Measurements from ENCODE around the gene TGFB1.
"Not testable (repeated sequence)": the region's sequence is repeated elsewhere in the genome, so short reads cannot be mapped to it uniquely, and the experiment has no call there.

The TGFB1 gene

DNA sequence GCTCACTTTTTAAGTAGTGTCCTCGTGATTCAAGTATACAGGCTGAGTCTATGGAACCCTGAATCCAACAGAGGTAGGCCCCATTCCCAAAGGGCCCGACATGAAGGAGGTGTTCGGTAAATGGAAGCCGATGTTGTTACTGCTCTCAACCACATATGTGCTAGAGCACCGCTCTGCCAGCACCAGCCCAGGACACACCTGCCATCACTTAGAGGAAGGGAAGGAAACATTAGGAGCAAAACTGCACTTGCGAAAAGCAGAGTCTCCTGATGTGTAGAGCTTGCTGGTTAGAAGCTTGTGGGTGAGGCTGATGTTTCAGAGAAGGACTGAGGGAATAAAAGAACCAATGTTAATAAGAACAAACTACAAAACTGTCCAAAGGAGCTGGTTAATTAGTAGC is 53.2 kb downstream of the TGFB1 start:
- DNase-seq (ENCODE audit: low read depth): no peak

DNA sequence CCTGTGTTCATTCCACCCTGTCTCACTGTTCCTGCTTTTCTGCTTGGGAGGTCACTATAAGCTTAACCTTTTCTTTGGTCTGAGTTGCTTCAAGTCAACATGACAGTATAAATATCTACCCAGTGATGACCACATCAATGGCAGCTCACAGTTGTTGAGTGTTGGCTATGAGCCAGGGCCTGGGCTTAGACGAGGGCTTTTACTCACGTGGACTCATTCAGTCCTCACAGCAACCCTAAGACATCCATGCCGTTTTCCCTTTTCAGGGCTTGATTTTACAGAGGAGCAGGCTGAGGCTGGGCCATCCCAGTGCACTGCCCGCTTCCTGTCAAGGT is 54.0 kb downstream of the TGFB1 start:
- no peak for DNase-seq (ENCODE audit: low read depth)

DNA sequence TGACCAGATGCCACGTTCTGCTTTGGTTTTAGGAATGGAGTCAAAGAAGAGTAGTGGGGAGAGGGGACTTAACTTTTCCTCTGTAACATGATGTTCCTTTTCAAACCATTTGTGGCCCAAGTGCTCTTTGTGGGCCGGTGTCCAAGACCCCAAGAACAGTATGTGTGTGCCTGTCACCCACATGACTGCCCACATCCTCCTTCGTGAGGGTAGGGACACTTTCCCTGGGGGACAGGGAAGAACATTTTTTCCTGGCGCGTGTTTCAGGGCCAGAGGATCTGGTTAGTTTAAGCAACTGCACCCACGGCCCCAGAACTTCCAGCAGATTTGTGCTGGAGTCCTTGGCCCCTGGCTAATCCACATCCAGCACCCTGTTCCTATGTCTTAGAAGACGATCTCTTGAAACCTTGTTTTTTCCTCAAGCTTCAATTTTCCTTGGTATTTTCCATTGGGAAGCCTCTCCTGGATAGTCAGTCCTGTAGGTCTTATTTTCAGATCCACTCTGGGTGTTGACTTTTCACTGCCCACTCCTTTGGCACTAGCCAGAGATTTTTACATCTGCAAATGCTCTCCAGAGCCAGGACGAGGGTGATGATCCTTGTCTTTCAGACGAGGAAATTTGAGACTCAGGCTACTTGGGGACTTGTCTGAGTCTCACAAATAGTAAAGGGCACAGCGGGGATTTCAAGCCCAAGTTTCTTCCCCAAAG is 54.5 kb downstream of the TGFB1 start:
- DNase-seq (ENCODE audit: low read depth): no peak

DNA sequence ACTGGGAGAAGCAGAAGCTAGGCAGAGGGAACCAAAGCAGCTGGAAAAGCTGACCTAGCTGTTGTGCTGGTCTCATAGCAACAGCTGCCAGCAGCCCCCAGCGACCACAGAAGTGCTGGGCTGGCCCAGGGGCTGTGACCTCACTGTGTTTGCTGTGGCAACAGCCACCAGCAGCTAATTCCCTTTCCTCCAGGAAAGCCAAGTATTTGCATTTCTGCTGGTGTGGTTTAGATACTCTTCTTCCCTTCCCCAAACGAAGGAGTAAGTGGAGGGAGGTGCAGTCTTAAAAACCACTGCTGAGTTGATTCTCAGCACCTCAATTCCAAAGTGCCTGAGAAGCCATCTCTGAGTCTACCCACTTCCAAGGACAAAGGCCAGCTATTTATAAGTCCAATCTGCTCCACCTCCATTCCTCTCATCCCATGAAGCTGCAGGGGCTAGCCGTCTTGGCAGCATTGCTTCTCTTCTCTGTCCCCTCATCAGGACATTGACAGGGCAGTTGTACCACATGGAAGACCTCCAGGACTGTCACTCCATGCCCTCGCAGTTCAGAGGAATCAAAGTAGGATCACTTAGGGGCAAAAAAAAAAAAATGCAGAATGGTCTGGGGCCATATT is 55.3 kb downstream of the TGFB1 start:
- DNase-seq (ENCODE audit: low read depth): no peak

DNA sequence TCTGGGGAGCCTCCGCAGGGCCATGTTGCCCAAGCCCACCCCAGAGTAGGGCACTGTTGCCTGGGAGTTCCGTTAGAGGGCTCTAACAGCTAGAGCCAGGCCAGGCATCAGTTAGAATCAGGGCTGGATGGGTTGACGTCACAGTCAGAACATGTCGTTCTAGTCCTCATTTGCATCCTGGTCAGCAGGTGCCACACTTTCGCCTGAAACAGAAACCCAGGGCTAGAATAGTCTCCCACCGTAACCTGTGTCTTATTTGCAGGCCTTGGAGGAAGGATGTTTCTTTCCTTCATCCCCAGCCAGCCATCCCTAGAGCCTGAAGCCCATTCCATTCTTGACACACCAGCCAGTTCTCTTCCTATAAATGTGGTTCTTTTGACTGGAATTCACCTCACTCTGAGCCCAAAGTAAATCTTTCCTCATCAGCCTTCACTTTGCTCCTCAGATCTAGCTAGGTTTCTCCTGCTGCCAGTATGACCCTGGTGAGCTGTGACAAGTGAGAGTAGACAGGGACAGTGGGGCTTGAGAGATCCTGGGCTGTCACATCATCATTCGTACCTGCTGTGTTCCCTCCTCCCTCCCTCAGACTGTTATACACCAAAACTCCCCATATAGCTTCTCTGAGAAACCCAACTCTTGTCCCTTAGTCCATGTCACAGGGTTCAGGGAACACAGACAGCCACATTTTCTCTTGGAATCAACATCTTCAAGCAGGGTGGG is 55.9 kb downstream of the TGFB1 start:
- no peak for DNase-seq (ENCODE audit: low read depth)

DNA sequence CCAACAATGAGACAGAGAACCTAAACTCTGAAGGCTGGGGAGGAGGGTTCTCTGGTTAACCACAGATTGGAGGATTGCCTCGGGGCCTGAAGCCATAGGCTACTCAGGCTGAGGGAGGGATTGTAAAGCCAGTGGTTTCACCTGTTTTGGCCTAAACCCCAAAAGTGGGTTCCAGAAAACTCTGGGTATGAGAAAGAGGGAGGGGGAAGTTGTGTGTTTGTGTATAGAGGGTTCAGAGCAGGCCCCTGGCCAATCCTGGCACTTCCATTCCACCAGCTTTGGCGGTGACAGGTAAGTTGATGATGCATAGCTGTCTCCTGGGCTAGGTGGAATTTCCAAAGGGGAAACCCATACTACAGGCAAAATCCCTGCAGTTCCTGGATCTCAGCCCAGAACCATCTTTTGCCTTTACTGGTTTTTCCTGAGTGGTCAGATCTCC is 57.3 kb downstream of the TGFB1 start:
- DNase-seq (ENCODE audit: low read depth): no peak

DNA sequence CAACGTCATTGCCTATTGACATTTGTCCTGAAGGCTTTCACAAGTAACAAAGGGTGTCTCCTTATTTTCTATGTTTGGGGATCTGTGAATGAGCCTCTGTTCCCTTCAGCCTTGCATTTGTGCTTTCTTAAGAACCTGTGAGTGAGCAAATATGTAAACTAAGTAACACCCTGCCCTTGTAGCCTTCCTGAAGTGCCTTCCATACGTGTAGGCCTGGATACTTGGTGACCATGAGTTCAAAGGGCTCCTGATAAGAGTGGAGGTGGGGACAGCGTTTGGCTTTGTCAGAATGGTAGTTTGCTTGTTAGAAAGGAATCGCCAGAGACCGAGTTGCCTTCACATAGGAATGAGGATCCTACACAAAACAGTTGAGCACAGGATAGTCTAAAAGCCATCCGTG is 58.2 kb downstream of the TGFB1 start:
- no peak for DNase-seq (ENCODE audit: low read depth)

DNA sequence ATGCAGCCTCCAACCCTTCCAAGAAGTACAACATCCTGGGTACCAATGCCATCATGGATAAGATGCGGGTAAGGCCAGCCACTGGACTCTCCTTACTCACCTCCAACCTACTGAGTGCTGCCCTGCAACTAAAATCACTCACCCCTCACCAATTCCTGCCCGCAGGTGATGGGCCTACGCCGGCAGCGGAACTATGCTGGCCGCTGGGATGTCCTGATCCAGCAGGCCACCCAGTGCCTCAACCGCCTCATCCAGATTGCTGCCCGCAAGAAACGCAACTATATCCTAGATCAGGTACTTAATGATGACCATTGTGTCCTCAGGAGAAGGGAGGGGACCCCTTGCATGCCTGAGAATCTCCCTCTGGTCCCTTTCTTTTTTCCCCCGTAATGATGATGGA is 59.3 kb downstream of the TGFB1 start:
- DNase-seq (ENCODE audit: low read depth): no peak

DNA sequence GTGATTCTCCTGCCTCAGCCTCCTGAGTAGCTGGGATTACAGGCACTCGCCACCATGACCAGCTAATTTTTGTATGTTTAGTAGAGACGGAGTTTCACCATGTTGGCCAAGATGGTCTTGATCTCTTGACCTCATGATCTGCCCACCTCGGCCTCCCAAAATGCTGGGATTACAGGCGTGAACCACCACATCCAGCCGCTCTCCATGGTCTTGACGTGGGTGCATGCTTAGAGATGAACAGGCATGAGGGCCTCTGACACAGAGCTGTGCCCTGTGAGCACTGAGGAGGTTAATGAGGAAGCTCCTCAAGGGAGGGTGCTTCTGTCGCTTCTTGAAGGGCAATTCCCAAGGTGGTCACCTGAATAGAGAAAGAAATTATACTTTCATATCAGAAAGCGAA is 63.9 kb downstream of the TGFB1 start:
- not testable (repeated sequence) for DNase-seq (ENCODE audit: low read depth)

DNA sequence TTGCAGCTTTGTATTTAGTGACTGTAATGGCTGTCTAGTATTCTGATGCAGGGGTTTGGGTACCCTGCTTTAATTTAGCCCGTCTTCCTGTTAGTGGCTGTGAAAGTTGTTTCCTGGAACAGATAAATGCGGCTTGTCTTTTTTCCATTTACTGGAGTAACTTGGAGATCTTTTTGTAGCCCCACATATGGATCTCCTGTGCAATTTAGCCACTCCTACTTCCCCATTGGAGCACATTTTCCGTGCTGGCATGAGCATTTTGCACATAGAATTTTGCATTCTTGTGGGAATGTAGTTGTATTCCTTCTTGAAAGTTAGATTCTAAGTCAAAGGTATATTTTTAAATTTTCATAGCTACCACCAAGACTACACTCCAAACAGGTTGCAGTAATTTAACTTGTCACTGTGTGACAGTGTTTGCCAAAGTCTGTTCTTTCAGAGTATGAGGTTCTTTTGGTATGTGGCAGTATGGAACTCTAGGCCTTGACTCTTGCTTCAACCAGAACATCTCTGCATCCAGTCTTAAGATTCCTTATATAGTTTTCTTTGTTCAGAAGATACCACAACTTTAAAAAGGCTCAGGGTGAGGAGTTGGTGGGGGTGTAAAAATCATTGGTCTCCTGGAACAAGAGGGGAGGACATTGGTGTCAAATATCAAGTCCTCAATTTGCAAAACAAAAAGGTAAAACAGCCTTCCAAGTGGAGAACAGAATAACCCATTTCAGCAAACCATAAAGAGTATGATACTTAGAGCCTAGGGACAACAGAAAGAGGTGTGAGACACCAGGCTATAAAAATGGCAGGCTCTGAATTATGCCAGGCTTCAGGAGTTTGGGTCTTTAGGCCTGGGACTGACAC is 64.8 kb downstream of the TGFB1 start:
- DNase-seq (ENCODE audit: low read depth): no peak

Data from stimulated activated CD8-positive, alpha-beta memory T cell treated with anti-CD3 and anti-CD28 coated beads, Interleukin-4, amount 100 ng/mL, for 24 hours (primary cell).